NOMO-1 treated with DMSO at 0.1 percent for 48 hours (cell line): ENCODE measurements around the gene CRTC1.

Experiments
- DNase-seq: peaks from one replicate; lab custom pipeline; 2025; ENCODE audit not compliant: unreplicated experiment; lab: John Stamatoyannopoulos, UW

CRTC1 gene

DNA sequence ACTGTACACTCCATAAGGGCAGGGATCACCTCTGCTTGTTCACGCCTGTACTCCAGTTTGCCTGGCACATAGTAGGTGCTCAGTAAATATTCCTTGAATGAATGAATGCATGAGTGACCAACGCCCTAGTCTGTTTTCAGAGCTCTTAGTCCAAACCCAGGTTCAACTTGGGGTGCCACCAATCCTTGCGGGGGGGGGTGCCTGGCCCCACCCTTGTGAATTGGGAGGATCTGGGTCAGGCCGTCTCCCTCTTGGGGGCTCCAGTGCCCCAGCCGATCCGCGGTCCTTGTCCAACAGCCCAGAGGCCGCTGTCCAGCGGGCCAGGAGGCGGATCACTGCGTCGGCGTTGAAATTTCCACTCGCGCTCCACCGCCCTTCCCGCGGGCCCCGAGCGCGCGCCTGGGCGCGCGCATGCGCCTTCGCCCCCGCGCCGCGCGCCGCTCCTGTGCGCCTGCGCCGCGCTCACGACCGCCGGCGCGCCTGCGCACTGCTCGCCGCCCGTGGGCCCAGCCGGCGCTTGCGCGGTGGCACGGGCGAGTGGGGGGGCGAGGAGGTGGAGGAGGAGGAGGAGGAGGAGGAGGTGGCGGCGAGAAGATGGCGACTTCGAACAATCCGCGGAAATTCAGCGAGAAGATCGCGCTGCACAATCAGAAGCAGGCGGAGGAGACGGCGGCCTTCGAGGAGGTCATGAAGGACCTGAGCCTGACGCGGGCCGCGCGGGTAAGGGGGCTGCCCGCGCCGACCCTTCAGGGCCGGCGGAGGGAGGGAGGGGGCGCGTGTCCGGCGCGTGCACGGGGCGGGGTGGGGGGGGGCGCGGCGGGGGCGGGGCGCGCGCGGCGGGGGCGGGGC, at the start of gene CRTC1:
Gene CRTC1, plus strand, starts transcription at position 572 of the 849 bp plus-strand sequence. Its CDS starts 23 bp downstream, at position 595.
- DNase-seq, result peak; percentile 77

DNA sequence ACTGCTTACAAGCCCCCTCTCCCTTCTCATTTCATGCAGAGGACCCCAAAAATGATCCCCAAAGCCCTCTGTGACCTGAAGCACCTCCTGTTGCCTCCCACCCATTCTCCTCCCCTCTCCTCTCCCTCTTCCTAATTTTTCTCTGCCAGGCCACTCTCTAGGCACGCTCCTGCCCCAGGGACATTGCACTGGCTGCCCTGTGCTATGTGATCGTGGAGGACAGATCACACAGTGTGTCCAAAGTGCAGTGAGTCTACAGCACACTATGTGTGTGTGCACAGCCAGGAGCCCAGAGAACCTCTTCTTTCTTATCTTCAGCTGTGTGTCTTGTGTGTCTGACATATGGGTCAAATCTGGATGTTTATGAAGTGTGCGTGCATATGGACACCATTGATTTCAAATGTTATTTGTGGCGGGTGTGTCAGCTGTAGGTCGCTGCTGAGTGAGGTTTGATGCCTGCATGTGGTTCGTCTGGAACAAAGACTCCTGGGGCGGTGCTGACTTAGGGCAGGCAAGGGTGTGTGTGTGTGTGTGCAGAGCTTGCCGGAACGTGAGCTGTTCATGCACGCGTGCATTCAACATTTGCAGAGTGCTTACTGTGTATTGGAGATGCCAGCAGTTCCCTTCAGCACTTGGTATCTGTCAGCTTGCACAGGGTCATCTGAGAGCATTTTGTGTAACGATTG, 48.7 kb upstream of the CRTC1 start:
- DNase-seq, result no peak

DNA sequence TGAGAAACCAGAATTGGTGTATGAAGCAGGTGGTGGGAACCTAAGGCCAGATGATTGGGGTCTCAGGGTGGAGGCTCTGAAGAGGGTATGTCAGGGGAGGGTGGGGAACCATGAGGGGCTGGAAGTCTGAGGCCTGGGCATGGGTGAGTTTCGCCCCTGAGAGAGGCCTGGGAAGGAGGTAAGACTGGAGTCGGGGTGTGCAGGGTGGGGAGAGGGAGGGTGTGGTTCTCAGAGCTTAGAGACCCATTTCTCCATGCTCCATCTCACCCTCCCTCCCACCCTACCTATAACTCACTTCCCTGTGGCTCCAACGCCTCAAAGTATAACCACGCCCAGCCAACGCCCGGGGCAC, 47.7 kb upstream of the CRTC1 start:
- DNase-seq, result no peak

GRCh38 chr19:18636183-18636968, 47.1 kb upstream of the CRTC1 start:
- peak; percentile 99 for DNase-seq

DNA sequence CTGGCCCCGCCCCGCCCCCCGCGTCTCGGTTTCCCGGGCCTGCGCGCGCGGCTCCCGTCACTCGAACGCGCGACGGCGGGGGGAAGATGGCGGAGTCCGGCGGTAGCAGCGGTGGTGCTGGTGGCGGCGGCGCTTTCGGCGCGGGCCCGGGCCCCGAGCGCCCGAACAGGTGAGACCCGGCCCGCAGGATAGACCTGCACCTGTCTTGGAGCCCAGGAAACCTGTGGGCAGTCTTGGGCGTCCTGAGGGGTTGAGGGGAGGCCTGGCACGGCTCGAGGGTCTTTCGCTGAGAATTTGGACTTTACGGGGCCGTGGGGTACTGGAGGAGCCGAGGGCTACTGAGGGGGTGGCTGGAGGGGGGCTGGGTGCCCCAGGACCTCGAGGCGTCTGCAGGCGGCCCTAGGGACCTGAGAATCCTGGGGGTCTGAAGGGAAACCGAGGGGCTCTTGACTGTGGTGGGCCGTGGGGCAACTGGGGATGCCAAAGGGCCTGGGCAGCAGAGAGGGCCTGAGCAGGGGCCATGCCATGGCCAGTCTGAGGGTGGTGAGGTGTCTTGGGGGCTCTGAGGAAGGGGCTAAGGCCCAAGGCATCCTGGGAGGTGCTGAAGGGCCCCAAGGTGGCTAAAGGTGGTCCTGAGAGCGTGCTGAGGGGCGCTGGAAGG, 46.4 kb upstream of the CRTC1 start, which contains the start of gene KLHL26:
Gene KLHL26, plus strand, starts transcription at position 60 of the 661 bp plus-strand sequence. Its CDS starts 27 bp downstream, at position 87.
- no peak for DNase-seq

- DNase-seq, result peak; percentile 15
Measured at GRCh38 chr19:18637673-18638630, 45.5 kb upstream of the CRTC1 start.

DNA sequence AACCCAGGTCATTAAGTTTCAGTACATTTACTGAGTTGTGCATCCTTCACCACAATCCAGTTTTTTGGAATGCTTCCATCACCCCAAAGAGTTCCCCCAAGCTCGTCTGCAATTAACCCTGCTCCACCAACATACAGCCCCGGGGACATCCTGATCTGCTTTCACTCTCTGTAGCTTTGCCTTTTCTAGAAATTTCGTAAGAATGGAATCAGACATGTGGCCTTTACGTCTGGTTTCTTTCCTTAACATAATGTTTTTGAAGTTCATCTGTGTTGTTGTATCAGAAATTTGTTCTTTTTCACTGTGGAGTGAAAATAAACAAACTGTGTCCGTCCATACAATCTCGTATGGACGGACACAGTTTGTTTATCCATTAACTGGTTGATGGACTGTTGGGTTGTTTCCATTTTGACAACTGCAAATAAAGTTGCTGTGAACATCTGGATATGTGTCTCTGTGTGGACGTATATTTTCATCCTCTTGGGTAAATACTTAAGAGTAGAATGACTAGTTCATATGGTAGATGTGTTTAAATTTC, 43.7 kb upstream of the CRTC1 start:
- no peak for DNase-seq

GRCh38 chr19:18644196-18645034, 39.1 kb upstream of the CRTC1 start:
- peak; percentile 69 for DNase-seq

DNA sequence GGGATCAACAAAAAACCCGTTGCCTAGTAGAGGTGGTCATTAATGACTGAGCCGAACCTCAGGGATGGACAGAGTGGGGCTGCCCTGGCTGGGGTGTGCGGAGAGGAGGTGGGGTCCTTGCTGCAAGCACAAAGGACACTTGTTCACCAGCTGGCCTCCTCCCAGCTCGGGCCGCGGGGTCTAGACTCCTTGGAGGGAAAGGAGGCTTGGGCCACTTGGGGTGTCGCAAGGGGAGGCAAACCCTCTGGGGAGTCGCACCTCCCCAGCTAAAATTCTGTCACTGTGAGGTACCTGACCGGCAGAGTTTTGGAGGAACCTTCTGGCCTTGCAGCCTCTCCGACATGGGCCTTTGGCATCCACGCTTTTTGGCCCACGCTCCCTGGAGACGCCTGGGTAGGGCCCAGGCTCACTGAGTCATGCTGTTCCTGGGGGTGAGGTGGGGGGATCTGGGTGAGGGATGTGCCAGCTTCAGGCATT, 38.4 kb upstream of the CRTC1 start:
- no peak for DNase-seq

DNA sequence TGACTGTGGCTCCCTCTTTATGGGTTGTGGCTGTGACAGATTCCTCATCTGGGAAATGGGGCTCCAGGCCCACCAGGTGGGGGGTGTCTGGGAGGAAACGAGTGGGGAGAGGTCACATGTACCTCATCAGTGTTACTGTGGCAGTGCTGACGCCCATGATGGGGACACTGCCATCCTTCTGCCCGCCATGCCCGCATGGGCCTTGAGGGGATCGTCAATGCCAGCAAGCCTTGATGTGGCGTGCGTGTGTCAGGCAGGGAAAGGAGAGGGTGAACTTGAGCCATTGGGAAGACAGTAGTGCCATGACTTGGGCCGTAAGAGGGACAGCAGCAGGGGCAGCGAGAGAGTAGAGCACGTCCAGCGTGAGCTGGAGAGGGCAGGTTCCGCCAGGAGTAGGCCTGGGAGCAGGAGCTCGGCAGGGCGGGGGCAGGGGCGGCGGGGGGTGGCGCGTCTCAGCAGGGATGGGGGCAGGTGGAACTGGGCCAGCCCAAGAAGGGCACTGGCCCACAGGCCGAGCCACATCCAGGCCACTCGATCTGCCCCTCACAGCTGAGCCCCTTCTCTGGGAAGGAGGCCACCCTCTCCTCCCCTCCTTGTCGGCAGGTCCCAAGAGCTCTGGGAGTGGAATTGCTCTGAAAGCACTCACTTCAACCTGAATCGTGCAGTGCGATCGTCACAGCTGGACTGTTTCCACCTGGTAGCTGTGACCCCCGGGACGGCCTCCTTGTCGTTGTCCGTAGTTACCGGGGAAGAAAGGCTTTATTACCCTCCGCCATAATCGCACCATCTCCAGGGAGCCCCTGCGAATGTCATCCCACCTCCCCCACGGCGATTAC, 36.7 kb upstream of the CRTC1 start:
- no peak for DNase-seq

- no peak for DNase-seq
Measured at GRCh38 chr19:18647371-18647767, 36.1 kb upstream of the CRTC1 start.

DNA sequence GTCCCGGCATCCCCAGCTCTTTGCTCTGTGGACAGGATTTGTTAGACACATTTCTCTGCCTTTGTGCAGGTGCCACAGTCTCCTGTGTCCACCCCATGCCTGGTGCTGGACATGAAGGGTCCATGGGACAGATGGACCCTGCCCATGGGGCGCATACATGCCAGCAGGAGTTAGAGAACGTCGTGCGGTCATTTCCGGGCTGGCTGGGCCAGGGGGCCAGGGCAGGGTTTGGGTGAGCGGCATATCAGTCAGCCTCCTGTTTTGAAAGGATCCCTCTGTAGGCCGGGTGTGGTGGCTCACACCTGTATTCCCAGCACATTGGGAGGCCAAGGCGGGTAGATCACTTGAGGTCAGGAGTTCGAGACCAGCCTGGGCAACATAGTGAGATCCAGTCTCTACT, 35.7 kb upstream of the CRTC1 start:
- DNase-seq, result no peak

DNA sequence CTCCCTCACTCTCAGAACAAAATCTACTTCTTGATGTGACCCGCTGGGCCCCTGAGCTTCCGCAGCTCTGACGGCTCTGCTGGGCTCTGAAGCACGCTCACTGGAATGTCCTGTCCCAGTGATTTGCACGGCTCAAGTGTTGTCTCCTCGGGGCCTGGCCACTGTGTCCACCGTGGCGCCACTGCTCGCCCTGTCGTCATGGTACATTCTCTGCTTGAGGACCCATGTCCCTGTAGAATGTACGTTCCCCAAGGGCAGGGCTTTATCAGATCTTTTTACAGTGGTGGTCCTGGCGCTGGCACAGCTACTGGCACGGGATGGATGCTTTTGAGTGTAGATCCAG, 34.5 kb upstream of the CRTC1 start:
- no peak for DNase-seq

- DNase-seq, result no peak
Measured at GRCh38 chr19:18649371-18650020, 34.0 kb upstream of the CRTC1 start.

DNA sequence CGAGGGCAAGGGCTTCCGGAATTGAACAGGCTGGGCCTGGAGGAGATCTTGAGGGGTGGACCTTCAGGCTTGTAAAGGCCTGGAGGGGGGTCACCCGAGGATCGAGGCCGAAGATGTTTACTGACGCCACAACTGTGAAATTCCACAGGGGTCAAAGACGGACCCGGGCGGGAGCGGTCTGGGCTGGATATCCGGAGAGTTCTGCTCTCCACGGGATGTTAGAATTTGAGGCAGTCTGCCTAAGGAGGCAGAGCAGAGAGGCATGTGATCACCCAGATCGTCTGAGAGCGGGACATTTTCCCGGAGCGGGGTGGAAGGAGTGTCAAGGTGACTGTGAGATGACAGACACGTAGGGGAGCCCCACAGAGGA, 33.5 kb upstream of the CRTC1 start:
- DNase-seq, result no peak

DNA sequence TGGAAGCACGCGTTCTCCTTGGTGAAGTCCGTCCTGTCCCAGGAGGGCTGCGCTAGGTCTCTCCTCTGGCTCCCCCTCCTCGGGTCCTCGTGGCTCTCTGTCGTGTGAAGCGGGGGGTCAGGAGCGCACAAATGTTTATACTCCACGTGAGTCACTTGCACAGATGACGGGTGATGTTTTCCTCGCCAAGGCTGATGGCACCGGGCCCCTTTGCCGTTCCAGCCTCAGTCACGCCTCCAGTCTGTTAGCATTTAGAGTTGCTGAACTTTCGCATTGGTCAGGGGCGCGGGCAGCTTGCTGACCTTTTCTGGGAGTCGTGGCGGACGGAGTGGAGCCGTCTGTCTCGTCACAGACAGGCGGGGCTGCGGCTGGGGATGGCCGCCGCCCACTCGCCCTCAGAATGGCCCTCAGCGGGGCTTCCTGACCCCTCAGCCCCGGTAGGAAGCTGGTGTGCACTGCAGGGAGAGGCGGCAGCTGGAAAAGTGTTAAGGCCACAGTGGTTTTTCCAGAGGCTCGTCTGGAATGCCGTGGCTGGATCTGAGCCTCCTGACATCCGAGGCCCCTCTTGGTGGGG, 32.9 kb upstream of the CRTC1 start:
- DNase-seq, result no peak

DNA sequence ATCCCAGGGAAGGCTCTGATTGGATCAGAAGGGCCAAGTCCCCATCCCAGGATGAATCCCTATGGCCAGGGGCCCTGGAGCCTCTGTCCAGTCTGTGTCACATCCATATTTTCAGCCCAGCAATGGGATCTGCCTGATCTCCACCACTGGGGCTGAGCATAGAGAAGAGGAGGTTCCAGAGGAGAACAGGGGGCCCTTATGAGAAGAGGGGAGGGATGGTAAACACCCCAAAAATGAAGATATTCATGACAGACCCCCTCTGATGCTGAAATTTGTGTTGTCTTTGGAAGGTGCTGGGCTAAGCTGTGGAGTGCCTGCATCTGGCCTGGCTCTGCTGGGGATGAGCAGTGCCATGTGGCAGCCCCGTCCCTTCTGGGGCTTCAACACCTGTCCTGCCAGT, 32.2 kb upstream of the CRTC1 start:
- DNase-seq, result no peak
